Nephron (organoid): ENCODE measurements around the gene GALNT2.
A peak's percentile ranks its signal among the peaks of the same experiment; 100 is the strongest.

ENCODE experiments used
- H3K27ac Mint-ChIP-seq, 3 experiments: 2 replicates each; pipeline ENCODE4 v1.8.0; 2020; ENCODE audit warnings: mixed read lengths in 3 of 3, mild to moderate bottlenecking in 2 of 3, moderate library complexity in 1 of 3
- H3K27me3 Mint-ChIP-seq: 2 replicates; pipeline ENCODE4 v1.8.0; 2021; ENCODE audit warnings: low read depth, mild to moderate bottlenecking, moderate library complexity, mixed read lengths
- H3K36me3 Mint-ChIP-seq: 2 replicates; pipeline ENCODE4 v1.8.0; 2020; ENCODE audit warnings: low read depth, mixed read lengths
- H3K4me1 Mint-ChIP-seq: 2 replicates; pipeline ENCODE4 v1.8.0; 2020; ENCODE audit warnings: mixed read lengths
- H3K4me3 Mint-ChIP-seq, 3 experiments: 2 replicates each; pipeline ENCODE4 v1.8.0; 2020; ENCODE audit warnings: mild to moderate bottlenecking in 3 of 3, mixed read lengths in 3 of 3, moderate library complexity in 2 of 3
- H3K9me3 Mint-ChIP-seq: 2 replicates; pipeline ENCODE4 v1.8.0; 2020; ENCODE audit warnings: mixed read lengths
- CTCF ChIP-seq, 3 experiments: fragments of 200-600 bp; sonication (generic); IDR thresholded peaks; one replicate each; pipeline ENCODE4 v1.5.0; 2021; ENCODE audit warnings: antibody characterized with exemption in 3 of 3; ENCODE audit not compliant: unreplicated experiment in 3 of 3

The GALNT2 gene

GRCh38 chr1:230270185-230270558 is 203.1 kb downstream of the GALNT2 start:
- Mint-ChIP-seq H3K27me3 (peaks cover 7% of the 10 kb centered on the region), H3K4me3 (no peak overlapping the region), H3K4me1 (peaks cover 34% of the 10 kb centered on the region), H3K27ac (peak overlapping the region in 2 of 3 experiments; percentile 4 to 51), H3K36me3 (peaks cover 19% of the 10 kb centered on the region), H3K9me3 (no peaks in the 10 kb centered on the region)
- TF ChIP-seq CTCF (IDR thresholded peaks at IDR 0.05; ENCODE audit: unreplicated experiment in 3 of 3), result no peak

- no peak for TF ChIP-seq CTCF (IDR thresholded peaks at IDR 0.05; ENCODE audit: unreplicated experiment in 3 of 3)
- H3K27me3 Mint-ChIP-seq, result peaks cover 7% of the 10 kb centered on the region
- H3K4me3 Mint-ChIP-seq, result no peak overlapping the region
- H3K9me3 Mint-ChIP-seq, result no peaks in the 10 kb centered on the region
- H3K36me3 Mint-ChIP-seq, result peaks cover 22% of the 10 kb centered on the region
- H3K4me1 Mint-ChIP-seq, result peaks cover 34% of the 10 kb centered on the region
- H3K27ac Mint-ChIP-seq, result peak overlapping the region in 2 of 3 experiments; percentile 4 to 51
These were observed 203.7 kb downstream of the GALNT2 start for GRCh38 chr1:230270559-230271281.

- H3K9me3 Mint-ChIP-seq, result no peaks in the 10 kb centered on the region
- no peak for TF ChIP-seq CTCF (IDR thresholded peaks at IDR 0.05; ENCODE audit: unreplicated experiment in 3 of 3)
These were observed 204.4 kb downstream of the GALNT2 start for GRCh38 chr1:230271300-230272035.

GRCh38 chr1:230272557-230272956 is 205.5 kb downstream of the GALNT2 start:
- TF ChIP-seq CTCF (IDR thresholded peaks at IDR 0.05; ENCODE audit: unreplicated experiment in 3 of 3), result no peak
- Mint-ChIP-seq H3K9me3 (no peaks in the 10 kb centered on the region), H3K27me3 (peaks cover 7% of the 10 kb centered on the region), H3K4me1 (peaks cover 32% of the 10 kb centered on the region), H3K4me3 (no peak overlapping the region), H3K27ac (no peak overlapping the region), H3K36me3 (peaks cover 26% of the 10 kb centered on the region)

More at GRCh38 chr1:230271300-230272035, 204.4 kb downstream of the GALNT2 start:
- Mint-ChIP-seq H3K4me3 (no peak overlapping the region), H3K27ac (peak overlapping the region in 1 of 3 experiments; percentile 4), H3K4me1 (peaks cover 32% of the 10 kb centered on the region), H3K27me3 (peaks cover 7% of the 10 kb centered on the region), H3K36me3 (peaks cover 24% of the 10 kb centered on the region)

GRCh38 chr1:230273141-230273710 is 206.2 kb downstream of the GALNT2 start:
- H3K9me3 Mint-ChIP-seq, result no peaks in the 10 kb centered on the region
- H3K27me3 Mint-ChIP-seq, result peaks cover 1% of the 10 kb centered on the region
- no peak overlapping the region for H3K27ac Mint-ChIP-seq
- H3K36me3 Mint-ChIP-seq, result peaks cover 31% of the 10 kb centered on the region
- TF ChIP-seq CTCF (IDR thresholded peaks at IDR 0.05; ENCODE audit: unreplicated experiment in 3 of 3), result no peak
- H3K4me3 Mint-ChIP-seq, result no peak overlapping the region
- H3K4me1 Mint-ChIP-seq, result peaks cover 29% of the 10 kb centered on the region
